ENCODE measurements around the gene MLN.

MLN gene

DNA sequence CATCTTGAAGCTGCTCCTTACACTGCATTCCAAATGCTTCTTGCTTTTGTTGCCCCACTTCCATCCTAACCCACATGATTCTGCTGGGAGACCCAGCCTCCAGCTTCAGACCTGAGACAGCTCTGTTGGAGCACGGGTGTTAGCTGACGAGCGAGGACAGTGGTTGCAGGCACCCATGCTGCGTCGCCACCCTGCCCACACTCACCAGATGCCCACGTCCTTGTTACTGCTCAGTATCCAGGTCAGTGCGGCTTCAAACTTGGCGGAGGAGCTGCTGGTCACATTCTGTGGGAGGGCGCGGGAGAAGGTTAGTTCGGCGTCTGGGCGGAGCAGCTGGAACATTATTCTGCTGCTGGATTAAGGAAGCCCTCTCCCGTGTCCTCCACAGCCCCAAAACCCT lies 23.9 kb downstream of the MLN start:
- H3K27ac ChIP-seq: no peak overlapping the region
- TF ChIP-seq ZFX (IDR thresholded peaks at IDR 0.05): no peak
- no peak for TF ChIP-seq CTCF (conservative IDR thresholded peaks at IDR 0.05)

DNA sequence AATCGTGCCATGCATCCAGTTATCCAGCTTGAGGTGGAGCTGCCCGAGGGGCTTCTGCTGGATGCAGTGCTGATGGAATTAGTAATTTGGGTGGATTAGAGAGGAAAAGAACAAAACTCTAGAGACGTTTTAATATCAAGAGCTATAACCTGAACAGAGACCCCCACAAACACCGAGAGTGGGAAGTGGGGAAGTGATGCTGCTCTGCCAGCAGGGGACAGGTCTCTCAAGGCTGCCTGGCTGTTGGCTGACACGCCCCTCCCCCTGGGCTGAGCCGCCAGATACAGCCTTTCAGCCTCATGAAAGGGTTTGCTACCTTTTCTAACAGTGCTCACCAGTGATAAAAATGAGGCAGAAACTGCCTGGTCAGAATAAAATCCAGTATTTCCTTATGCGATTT lies 24.5 kb downstream of the MLN start:
- no peak for TF ChIP-seq CTCF (conservative IDR thresholded peaks at IDR 0.05)
- no peak for TF ChIP-seq ZFX (IDR thresholded peaks at IDR 0.05)
- no peak overlapping the region for H3K27ac ChIP-seq

GRCh38 chr6:33778444-33779121 lies 25.2 kb downstream of the MLN start:
- H3K27ac ChIP-seq: no peak overlapping the region
- no peak for TF ChIP-seq CTCF (conservative IDR thresholded peaks at IDR 0.05)
- no peak for TF ChIP-seq ZFX (IDR thresholded peaks at IDR 0.05)

DNA sequence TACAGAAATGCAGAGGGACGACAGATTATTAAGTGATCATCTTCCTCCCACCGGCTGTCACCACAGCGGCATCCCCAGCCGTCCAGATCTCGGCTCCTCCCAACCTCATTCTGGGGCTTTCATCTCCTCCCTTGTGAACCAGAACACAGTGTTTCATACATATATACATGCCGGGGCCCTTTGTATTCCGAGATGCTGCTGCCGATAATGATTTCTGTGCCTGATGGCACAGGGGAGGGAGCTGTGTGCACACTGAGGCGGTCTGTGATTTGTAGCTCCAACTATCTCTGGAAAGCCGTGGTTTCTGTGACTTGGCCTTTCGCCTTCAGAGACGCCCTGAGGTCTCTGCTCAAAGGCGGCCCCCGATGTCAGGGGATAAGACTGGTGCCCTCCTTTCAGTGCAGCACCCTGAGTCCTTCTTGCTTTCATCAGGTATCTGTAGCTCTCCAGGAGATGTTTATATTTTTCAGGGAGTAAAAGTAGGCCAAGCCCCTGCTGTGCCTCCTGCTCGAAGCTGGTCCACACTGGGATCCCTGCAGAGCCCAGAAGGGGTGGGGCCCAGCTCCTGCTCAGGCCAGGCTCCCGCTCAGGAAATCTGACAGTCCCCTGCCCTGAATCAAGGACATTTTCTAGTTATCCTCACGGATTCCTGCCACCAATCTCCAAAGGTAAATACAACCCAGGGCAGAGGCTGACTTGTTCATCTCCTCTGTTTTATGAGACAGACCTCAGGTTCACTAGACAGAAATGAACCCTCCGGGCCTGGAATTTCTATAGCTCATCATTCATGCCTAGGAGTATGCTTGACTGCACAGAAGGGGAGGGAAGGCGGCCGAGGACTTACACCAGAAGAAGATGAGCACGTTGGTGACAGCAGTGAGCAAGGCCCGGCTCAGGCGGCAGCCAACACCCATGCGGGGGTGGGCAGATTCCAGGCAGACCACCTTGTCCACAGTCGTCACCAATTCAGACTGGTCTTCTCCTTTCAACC lies 26.1 kb downstream of the MLN start:
- H3K27ac ChIP-seq: no peak overlapping the region
- no peak for TF ChIP-seq CTCF (conservative IDR thresholded peaks at IDR 0.05)
- no peak for TF ChIP-seq ZFX (IDR thresholded peaks at IDR 0.05)

DNA sequence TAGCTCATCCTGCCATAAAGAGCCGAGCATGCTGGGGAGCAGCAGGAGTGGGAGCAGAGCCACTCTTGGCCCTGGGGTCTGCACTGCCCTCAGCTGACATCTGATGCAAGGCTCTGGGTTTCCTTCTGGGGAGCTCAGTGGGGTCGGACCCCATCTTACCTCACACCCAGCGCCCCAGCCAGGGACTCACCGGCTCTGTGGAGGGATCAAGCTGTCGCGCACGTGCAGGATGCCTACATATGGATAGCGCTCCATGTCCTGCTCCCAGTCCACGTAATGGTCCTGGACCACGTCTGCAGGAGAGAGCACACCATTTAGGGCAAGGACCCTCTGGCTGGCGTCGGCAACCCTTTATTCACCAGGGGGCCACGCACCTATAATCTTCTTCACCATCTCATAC lies 27.0 kb downstream of the MLN start:
- no peak for TF ChIP-seq ZFX (IDR thresholded peaks at IDR 0.05)
- TF ChIP-seq CTCF (conservative IDR thresholded peaks at IDR 0.05): no peak

GRCh38 chr6:33776186-33776585 lies 27.6 kb downstream of the MLN start:
- no peak for TF ChIP-seq ZFX (IDR thresholded peaks at IDR 0.05)
- H3K27ac ChIP-seq: no peak overlapping the region

More for the DNA sequence above, 27.0 kb downstream of the MLN start:
- H3K27ac ChIP-seq: no peak overlapping the region

DNA sequence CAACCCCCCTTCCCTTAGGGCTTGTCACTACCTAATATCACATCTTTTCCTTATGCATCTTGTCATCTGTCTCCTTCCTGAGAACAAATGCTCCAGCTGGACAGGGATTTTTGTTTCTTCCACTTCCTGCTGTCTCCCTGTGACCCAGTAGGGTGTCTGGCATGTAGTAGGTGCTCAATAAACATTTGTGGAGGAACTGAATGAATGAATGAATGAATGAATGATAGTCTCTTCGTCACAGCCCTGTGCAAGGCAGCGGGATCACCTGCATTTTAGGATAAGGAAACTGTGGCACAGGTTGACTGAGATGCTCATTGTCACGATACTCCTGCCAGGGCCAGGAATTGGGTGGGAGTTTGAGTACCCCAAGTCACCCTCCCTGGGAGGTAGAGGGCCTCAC lies 29.0 kb downstream of the MLN start:
- TF ChIP-seq ZFX (IDR thresholded peaks at IDR 0.05) (no peak), CTCF (conservative IDR thresholded peaks at IDR 0.05) (no peak)
- H3K27ac ChIP-seq: no peak overlapping the region
